Activated T-cell treated with anti-CD3 and anti-CD28 coated beads, Interleukin-2, amount 50 U/mL, for 24 hours (primary cell): ENCODE results near the gene ZNF784.
A peak's percentile ranks its signal among the peaks of the same experiment; 100 is the strongest.

Experiments
- DNase-seq: peaks from one replicate; pipeline ENCODE4 v3.0.0-alpha.2; 2020
- H3K27ac Mint-ChIP-seq: 2 replicates; pipeline ENCODE4 v1.8.0; 2020; ENCODE audit warnings: mild to moderate bottlenecking, mixed read lengths
- H3K27me3 Mint-ChIP-seq: 2 replicates; pipeline ENCODE4 v1.8.0; 2020; ENCODE audit warnings: mixed read lengths
- H3K36me3 Mint-ChIP-seq: 2 replicates; pipeline ENCODE4 v1.8.0; 2020; ENCODE audit warnings: low read depth, mixed read lengths
- H3K4me1 Mint-ChIP-seq: 2 replicates; pipeline ENCODE4 v1.8.0; 2020; ENCODE audit warnings: low read depth, mixed read lengths
- H3K4me3 Mint-ChIP-seq: 2 replicates; pipeline ENCODE4 v1.8.0; 2020; ENCODE audit warnings: mild to moderate bottlenecking, moderate library complexity, mixed read lengths
- H3K9me3 Mint-ChIP-seq: 2 replicates; pipeline ENCODE4 v1.8.0; 2020; ENCODE audit warnings: mixed read lengths

ZNF784 gene

GRCh38 chr19:55599468-55599841, 24.9 kb downstream of the ZNF784 start, which contains the start of gene FIZ1:
FIZ1 (minus strand) TSS chr19:55599517; CDS start chr19:55597865, 1,652 bp downstream.
- Mint-ChIP-seq H3K27me3 (no peaks in the 10 kb centered on the region), H3K27ac (peak within 1 kb of the TSS; percentile 100), H3K4me3 (peak within 1 kb of the TSS; percentile 97), H3K36me3 (peaks cover 53% of the 10 kb centered on the region), H3K4me1 (peaks cover 36% of the 10 kb centered on the region), H3K9me3 (peaks cover 4% of the 10 kb centered on the region)
- peak; percentile 98 for DNase-seq

DNA sequence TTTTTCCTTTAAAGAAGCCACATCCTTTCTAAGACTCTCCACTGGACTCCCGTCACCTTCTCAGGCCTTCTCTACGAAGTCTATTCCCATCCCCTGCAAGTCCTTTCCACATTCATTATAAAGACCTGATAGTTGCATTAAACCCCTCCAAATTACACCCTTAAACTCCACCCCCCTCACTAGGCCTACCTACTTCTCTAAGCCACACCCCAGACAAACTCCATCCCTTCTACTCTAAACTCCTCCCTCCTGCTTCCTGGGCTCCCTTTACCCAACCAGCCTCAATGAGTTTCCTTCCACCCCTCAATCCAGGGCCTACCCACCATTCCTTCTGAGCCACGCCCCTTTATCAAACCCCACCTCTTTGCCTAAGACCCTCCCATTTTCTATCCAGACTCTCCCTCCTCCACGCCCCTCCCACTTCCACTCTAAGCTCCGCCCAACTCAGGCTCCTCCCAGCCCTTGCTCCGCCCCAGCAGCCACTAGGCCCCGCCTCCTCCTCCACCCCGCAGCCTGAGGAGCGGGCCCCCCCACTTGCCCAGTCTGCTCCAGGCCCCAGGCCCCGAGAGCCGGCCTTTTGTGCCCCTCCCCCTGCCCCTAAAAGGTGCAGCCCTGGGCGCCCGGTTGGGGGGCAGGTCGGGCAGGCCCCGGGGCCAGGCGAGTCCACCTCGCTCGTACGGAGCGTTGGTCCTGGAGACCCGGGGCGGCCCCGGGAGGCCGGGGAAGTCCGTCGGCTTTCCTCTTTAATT, 25.5 kb downstream of the ZNF784 start:
- H3K36me3 Mint-ChIP-seq: peaks cover 56% of the 10 kb centered on the region
- peak overlapping the region; percentile 97 for H3K4me3 Mint-ChIP-seq
- H3K4me1 Mint-ChIP-seq: peaks cover 33% of the 10 kb centered on the region
- peak; percentile 98 for DNase-seq
- H3K9me3 Mint-ChIP-seq: peaks cover 4% of the 10 kb centered on the region
- H3K27ac Mint-ChIP-seq: peak overlapping the region; percentile 100
- H3K27me3 Mint-ChIP-seq: no peaks in the 10 kb centered on the region

DNA sequence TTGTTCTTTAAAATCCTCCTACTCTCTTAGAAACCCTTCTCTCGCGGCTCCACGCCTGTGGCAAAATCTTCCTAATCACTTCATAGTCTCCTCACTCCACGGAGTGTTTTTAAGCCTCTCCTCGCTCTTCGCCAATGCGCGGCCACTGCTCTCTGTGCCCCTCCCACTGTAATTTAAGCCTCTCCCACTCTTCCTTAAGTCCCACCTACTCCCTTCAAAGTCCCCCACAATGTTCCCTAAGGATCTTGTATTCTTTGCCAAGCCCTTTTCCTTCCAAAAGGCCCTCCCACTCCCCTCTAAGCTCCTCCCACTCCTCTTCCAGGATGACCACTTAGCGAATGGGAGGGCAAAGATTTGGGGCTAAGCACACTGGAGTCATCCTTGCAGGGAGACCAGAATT, 26.3 kb downstream of the ZNF784 start:
- Mint-ChIP-seq H3K4me3 (no peak overlapping the region), H3K27ac (peak overlapping the region; percentile 29), H3K27me3 (no peaks in the 10 kb centered on the region), H3K4me1 (peaks cover 27% of the 10 kb centered on the region), H3K9me3 (peaks cover 4% of the 10 kb centered on the region), H3K36me3 (peaks cover 56% of the 10 kb centered on the region)
- DNase-seq: no peak

- Mint-ChIP-seq H3K4me3 (no peak overlapping the region), H3K9me3 (peaks cover 4% of the 10 kb centered on the region), H3K4me1 (peaks cover 26% of the 10 kb centered on the region), H3K27me3 (no peaks in the 10 kb centered on the region), H3K36me3 (peaks cover 55% of the 10 kb centered on the region), H3K27ac (no peak overlapping the region)
- no peak for DNase-seq
These were observed 26.9 kb downstream of the ZNF784 start for GRCh38 chr19:55597501-55597921.

DNA sequence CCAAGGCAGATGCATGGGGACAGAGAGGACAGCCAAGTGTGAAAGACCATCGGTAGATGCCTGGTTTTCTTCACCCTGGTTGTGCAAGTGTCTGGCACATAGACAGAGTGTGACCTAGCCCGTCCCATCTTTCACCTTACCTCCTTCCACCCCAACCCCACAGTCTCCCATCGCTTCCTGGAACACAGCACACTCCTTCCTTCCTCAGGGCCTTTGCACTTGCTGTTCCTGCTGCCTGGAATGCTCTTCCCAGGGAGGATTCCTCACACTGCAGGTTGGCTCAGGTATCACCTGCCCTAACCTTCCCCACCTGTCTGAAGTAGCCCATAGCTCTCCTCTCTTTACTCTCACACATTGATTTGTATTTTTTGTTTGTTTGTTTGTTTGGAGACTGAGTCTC, 28.1 kb downstream of the ZNF784 start:
- Mint-ChIP-seq H3K27me3 (no peaks in the 10 kb centered on the region), H3K36me3 (peaks cover 58% of the 10 kb centered on the region), H3K27ac (no peak overlapping the region), H3K9me3 (peaks cover 4% of the 10 kb centered on the region), H3K4me3 (no peak overlapping the region), H3K4me1 (peaks cover 20% of the 10 kb centered on the region)
- DNase-seq: no peak

DNA sequence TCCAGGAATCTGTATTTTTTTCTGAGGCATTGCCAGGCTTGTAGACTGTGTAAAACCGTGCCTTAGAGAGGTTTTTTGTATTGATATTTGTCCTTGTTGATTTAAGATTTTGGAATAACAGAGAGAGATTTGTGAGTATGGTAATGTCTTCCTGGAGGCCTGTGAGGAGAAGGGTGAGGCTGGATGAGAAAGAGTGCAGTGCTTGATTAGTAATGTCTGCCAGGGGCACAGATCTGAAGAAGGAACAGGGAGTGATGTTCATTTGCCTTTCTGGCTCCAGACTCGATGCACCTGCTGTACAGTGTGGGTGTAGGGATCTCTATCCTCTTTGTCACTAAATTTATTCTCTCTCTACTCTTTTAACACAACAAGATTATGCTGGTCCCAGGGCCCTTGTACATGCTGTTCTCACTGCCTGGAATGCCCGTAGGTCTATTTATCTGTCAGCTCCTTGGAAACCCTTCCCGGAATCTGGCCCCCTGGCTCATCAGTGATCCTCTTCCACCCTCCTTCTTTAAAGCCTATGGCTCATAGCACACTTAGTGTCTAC, 29.3 kb downstream of the ZNF784 start:
- Mint-ChIP-seq H3K27ac (no peak overlapping the region), H3K36me3 (peaks cover 60% of the 10 kb centered on the region), H3K4me1 (peaks cover 14% of the 10 kb centered on the region), H3K9me3 (peaks cover 4% of the 10 kb centered on the region), H3K27me3 (no peaks in the 10 kb centered on the region), H3K4me3 (no peak overlapping the region)
- DNase-seq: no peak

DNA sequence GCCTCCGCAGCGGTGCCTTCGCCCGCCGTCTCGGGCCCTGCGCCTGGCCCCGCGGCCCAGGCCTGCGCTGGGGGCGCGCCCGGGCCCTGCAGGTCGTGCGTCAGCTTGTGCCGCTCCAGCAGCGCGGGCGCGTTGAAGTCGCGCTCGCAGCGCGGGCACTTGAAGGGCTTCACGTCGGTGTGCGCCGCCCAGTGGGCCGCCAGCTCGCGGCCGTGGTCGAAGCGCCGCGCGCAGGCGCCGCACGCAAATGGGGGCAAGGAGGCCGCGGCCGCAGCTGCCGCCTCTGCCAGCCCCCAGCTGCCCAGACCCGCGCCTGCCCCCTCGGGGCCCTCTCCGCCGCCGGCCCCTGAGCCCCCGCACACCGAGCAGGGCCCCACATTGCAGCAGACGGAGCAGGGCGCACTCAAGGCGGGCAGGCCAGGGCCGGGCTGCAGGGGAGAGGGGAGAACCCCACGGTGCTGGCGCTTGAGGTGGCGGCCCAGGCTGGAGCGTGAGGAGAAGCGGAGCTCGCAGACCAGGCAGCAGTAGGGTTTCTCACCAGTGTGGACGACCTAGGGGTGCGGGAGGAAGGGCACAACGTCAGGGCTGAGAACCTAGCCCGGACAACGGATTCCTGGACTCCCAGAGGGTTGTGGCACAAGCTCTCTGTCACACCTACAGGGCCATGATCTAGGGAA, 31.1 kb downstream of the ZNF784 start:
- Mint-ChIP-seq H3K36me3 (peaks cover 51% of the 10 kb centered on the region), H3K27me3 (no peaks in the 10 kb centered on the region), H3K4me1 (peaks cover 10% of the 10 kb centered on the region), H3K4me3 (no peak overlapping the region), H3K27ac (no peak overlapping the region), H3K9me3 (no peaks in the 10 kb centered on the region)
- no peak for DNase-seq

- H3K4me1 Mint-ChIP-seq: peaks cover 8% of the 10 kb centered on the region
- no peak overlapping the region for H3K27ac Mint-ChIP-seq
- no peak overlapping the region for H3K4me3 Mint-ChIP-seq
- DNase-seq: no peak
- H3K27me3 Mint-ChIP-seq: no peaks in the 10 kb centered on the region
- no peaks in the 10 kb centered on the region for H3K9me3 Mint-ChIP-seq
- peaks cover 45% of the 10 kb centered on the region for H3K36me3 Mint-ChIP-seq
These were observed 31.8 kb downstream of the ZNF784 start for GRCh38 chr19:55592391-55593090.

DNA sequence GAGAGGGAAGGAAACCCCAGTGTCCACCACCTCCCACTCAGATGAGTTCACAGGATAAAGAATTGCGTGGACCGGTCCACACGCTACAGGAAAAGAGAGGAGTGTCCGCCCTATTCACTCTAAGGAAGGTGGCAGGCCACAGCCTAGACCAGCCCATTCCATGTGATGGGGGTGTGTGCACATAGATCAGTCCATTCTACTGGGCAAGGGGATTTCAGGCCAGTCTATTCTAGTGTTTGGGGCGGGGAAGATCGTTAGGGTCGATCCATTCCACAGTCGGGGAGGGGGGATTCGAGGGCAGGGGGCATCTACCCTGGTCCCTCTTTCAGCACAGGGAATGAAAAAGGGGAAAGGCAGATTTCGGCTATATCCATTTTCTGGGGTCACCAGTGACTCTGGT, 32.8 kb downstream of the ZNF784 start:
- Mint-ChIP-seq H3K27me3 (no peaks in the 10 kb centered on the region), H3K27ac (no peak overlapping the region), H3K36me3 (peaks cover 36% of the 10 kb centered on the region)

DNA sequence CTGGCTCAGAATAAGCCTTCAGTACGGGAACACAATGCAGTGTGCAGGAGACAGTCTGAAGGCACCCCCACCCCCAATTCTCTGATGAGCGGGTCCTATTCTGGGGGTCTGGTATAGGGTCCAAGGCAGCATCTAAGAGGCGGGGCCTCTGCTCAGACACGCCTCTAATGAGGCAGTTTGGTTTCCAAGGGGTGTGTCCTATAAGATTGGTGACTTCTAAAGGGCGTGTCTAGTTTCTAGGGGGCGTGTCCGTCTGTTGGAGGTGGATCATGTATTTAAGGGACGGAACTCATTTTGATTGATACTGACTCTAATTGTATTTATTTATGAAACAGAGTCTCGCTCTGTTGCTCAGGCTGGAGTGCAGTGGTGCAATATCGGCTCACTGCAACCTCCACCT, 33.7 kb downstream of the ZNF784 start:
- Mint-ChIP-seq H3K9me3 (no peaks in the 10 kb centered on the region), H3K4me1 (peaks cover 20% of the 10 kb centered on the region), H3K4me3 (no peak overlapping the region), H3K27ac (no peak overlapping the region), H3K36me3 (peaks cover 27% of the 10 kb centered on the region), H3K27me3 (no peaks in the 10 kb centered on the region)
- DNase-seq: no peak

More for the DNA sequence above, 32.8 kb downstream of the ZNF784 start:
- no peaks in the 10 kb centered on the region for H3K9me3 Mint-ChIP-seq
- no peak for DNase-seq
- no peak overlapping the region for H3K4me3 Mint-ChIP-seq
- H3K4me1 Mint-ChIP-seq: peaks cover 14% of the 10 kb centered on the region

- peaks cover 25% of the 10 kb centered on the region for H3K4me1 Mint-ChIP-seq
- no peaks in the 10 kb centered on the region for H3K9me3 Mint-ChIP-seq
- no peak overlapping the region for H3K4me3 Mint-ChIP-seq
- peaks cover 22% of the 10 kb centered on the region for H3K36me3 Mint-ChIP-seq
- H3K27me3 Mint-ChIP-seq: no peaks in the 10 kb centered on the region
- H3K27ac Mint-ChIP-seq: no peak overlapping the region
- no peak for DNase-seq
These were observed 34.3 kb downstream of the ZNF784 start for GRCh38 chr19:55590109-55590508.

GRCh38 chr19:55588738-55589137, 35.6 kb downstream of the ZNF784 start:
- Mint-ChIP-seq H3K4me1 (peaks cover 25% of the 10 kb centered on the region), H3K4me3 (no peak overlapping the region), H3K27ac (no peak overlapping the region), H3K36me3 (peaks cover 12% of the 10 kb centered on the region), H3K9me3 (no peaks in the 10 kb centered on the region), H3K27me3 (no peaks in the 10 kb centered on the region)
- DNase-seq: no peak

- peak; percentile 96 for DNase-seq
- Mint-ChIP-seq H3K4me3 (peak overlapping the region; percentile 81), H3K9me3 (no peaks in the 10 kb centered on the region), H3K4me1 (peaks cover 26% of the 10 kb centered on the region), H3K27me3 (no peaks in the 10 kb centered on the region), H3K36me3 (peaks cover 8% of the 10 kb centered on the region), H3K27ac (peak overlapping the region; percentile 69)
These were observed 37.2 kb downstream of the ZNF784 start for GRCh38 chr19:55586976-55587668.
